ENCODE measurements around the gene SLC16A7.

DNA sequence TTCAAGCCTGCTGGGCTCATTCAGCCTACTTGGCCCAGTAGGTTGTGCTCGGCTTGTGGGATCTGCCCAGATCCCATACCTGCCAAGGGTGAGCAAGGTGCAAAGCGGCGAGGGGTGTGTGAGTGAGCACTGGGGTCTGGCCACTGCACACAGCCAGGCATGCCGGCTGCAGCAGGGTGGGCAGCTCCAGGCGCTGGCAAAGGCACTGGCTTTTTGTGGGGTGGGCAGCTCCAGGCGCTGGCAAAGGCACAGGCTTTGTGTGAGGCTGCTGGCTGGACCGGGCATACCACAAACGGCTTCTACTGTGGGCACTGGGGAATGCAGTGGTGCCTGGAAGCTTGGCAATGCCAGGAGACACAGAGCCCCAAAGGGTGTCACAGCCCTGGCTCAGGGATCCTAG, 137.4 kb downstream of the SLC16A7 start:
- TF ChIP-seq, protein P1, sequence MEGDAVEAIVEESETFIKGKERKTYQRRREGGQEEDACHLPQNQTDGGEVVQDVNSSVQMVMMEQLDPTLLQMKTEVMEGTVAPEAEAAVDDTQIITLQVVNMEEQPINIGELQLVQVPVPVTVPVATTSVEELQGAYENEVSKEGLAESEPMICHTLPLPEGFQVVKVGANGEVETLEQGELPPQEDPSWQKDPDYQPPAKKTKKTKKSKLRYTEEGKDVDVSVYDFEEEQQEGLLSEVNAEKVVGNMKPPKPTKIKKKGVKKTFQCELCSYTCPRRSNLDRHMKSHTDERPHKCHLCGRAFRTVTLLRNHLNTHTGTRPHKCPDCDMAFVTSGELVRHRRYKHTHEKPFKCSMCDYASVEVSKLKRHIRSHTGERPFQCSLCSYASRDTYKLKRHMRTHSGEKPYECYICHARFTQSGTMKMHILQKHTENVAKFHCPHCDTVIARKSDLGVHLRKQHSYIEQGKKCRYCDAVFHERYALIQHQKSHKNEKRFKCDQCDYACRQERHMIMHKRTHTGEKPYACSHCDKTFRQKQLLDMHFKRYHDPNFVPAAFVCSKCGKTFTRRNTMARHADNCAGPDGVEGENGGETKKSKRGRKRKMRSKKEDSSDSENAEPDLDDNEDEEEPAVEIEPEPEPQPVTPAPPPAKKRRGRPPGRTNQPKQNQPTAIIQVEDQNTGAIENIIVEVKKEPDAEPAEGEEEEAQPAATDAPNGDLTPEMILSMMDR (IDR thresholded peaks at IDR 0.05) = no peak
- no peak for TF ChIP-seq POLR2A (IDR thresholded peaks at IDR 0.05)

Measured in vagina (tissue), 2 donors.